Nucleus accumbens (tissue), 56 donors: Measurements from ENCODE around the gene ZNF385A.
A peak's percentile ranks its signal among the peaks of the same experiment; 100 is the strongest.

Experiments
- DNase-seq, 56 donors: peaks; one replicate each; lab custom pipeline; 2025; lab: John Stamatoyannopoulos, UW

The ZNF385A gene

DNA sequence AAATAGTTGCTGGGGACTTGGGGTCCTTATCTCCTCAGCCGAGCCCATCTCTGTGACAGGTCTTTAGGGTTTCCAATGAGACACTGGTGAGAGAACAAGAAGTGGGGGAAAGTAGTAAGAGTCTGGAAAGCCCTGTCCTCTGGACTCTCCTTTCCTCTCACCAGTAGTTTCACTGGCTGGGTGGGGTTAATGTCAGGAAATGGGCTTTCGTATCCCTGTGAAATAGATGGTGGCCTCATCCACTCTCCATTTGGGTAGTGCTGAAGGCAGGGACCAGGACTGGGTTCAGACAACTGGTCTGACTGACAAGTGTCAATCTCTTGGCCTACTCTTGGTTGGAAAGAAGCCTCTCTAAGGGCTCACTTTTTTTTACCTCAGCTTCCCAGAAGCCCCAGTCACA, 7.5 kb downstream of the ZNF385A start:
- no peak for DNase-seq

DNA sequence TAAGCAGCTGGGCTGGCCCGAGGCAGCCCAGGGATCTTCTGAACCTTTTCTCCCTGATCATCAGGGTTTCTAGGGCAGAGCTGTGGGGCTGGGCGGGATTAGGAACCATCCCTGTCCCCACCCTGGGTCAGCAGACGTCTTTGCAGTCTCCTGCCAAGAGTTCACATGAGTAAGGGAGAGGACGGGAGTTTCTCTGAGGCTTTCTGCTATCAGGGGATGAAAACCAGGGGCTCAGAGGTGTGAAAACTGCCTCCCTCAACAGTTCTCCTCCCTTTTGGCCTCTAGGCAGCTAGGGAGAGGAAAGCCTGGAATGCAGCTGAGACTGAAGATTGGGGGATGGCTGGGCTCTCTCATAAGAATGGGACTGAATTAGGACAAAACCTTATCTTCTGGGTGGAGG, 7.9 kb downstream of the ZNF385A start:
- DNase-seq = no peak

DNA sequence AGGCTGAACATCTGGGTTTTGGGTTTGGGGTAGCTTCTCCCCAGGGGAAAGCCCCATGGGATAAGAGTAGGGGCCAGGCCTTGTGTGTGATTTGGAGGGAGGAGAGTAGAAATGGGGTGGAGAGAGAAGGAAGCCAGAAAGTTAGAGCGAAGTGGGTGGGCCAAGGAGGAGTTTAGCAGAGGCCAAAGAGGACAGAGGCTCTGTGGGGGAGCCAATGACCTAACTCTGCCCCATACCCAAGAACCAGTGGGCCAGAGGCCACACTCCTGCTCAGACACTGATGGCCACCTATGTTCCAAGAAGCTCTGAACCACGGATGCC, 9.3 kb downstream of the ZNF385A start:
- DNase-seq = no peak

DNA sequence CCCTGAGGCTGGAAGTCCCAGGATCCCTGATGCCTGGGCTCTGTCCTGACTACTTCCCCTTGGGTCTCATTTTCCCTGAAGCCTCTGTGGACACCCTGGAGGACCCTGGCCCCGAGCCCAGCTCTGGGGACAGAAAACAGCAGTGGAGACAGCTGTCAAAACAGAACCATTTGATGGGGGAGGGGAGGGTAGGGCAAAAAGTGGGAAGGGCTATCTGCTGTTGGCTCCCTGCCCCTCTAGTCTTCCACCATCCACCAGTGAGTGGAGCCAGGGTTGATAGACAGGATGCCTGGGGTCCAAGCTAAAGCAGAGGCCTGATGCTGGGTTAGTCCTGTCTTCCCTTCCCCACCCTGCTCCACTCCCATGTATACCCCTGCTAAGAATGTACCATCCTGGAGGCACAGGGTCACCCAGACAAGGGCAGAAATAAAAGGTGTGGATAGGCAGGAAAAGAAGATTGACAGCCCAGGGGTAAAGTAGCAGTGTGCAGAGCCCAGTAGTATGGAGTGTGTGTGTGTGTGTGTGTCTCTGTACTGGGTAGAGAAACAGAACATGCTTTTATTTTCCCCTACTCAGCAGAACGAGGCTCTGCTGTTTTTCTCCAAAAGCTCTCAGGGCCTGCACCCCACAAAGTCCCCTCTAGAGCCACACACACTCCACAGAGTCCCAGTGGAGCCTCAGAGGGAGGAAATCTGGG, 9.8 kb downstream of the ZNF385A start:
- DNase-seq = no peak

DNA sequence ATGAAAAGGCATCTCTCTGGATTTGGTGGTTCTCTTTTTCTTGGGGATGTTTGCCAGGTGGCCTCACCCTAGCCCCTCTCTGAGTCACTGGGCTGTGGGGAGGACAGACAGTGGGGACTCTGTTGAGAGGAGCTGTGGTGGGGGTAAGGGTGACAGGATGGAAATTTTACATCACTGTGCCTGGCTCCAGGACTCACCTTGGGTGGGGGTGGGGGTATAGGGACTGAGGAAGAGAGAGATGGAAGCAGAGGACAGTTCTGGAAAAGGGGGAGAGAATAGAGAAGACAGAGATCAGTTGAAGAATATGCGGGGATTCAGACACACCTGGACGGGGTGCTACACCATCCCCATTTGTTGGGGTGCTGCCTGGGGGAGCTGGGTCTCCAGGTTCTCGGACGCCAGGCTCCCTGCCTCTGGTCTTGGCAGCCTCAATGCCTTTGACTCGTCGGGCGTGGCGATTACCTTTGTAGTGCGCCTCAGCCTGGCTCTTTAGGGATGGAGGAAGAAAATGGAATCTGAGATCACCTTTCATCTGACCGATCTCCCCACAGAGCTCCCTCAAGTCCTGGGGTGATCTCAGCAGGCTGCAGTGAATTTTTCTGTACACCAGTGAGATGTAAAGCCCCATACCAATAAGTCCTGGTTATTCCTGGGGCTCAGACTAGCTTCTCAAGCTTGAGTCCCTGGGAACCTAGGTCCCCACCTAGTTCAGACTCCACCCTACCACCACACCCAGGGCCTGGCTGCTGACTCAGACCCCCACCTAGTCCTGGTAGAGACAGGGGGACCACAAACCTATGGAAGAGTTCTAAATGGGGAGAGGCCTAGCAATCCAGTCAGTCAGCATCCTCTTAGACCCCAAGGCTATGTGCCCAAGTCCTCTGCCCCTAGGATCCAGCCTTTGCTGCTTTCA, 10.6 kb downstream of the ZNF385A start:
- DNase-seq = no peak

DNA sequence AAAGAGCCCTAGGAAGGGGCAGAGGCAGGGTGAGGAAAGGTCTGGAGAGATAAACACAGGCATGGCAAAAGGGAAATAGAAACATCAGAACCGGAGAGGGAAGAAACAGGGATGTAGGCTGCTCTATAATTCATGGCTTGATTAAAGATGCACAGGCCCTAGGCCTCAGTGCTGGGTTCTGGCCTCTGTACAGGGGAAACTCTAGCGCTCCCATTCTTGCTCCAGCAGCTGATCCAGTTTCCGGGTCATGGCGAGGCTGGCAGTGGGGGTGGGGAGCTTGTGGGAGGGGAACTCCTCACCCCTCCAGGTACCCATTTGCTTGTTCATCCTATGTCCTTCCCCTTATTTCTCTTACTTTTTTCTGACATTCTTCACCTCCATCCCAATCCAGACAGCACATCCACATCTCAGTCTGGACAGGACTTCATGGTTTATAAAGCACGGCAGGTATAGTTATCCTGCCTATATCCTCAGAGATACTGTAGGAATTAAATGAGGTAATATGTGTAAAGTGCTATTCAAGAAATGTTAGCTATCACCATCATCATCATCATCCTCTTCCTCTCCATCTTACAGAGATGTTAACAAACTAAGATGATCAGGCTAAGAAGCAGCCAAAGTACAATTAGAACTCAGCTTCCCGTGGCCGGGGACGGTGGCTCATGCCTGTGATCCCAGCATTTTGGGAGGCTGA, 12.3 kb downstream of the ZNF385A start:
- DNase-seq = no peak

DNA sequence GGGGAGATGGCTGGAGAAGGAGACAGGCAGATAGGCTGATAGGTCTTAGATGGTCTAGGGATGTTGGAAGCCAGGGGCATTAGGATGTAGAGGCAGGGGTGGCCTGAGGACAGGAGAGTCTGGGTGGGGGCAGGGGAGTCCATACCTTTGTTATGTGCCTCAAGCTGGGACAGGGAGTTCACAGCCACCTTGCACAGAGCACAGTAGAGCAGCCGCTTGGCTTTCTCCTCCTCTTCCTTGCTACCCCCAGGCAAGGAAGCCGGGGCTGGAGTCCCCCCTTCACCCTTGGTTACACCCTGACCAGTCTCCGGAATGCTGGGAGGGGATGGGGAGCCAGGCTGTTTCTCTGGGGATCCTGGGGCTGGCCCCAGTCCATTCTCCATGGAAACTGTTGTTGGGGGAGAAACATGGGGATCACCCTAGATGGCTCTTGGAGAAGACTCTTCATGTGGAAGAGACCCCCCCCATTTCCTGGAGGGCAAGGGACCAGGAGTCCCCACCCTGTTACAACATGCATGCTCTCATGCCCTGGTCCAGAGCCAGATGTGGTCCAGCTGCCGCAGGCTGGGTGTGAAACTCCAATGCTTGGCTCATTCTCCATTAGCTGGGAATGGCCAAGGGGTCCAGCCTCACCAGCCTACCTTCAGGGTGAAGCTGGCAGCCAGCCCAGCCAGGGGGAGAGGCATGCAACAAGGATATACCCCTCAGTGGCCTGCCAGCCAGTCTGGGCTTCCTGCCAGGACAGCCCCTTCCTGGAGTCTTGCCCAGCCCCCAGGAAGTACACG, 13.0 kb downstream of the ZNF385A start:
- DNase-seq = peak in 9 of 56 donors; percentile 13 to 60 (median 30)

DNA sequence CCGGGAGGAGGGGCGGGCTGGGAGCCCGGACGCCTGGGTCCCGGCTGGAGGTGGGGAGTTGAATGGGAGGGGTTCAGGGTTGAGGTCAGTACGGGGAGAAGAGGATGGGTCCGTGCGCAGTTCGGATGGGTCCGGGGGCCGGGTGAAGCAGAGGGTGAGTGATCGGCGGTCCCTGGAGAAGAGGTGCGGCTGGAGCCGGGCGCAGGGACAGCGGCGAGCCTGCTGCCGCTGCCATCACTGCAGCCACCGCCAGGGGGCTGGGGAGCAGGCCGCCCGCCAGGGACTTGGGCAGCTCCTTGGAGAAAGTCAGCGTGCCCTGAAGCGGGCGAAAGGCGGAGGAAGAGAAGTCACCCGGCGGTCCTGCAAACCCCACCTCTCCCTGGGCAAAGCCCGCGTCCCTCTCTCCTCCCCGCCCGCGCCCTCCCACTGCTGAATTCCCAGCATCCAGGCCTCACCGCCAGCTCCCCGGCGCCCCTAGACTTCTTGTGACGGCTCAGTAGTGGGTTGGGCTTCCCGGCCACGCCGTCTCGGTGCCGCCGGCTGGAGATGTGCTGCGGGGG, 14.3 kb downstream of the ZNF385A start:
- peak in 47 of 56 donors; percentile 18 to 82 (median 57) for DNase-seq

DNA sequence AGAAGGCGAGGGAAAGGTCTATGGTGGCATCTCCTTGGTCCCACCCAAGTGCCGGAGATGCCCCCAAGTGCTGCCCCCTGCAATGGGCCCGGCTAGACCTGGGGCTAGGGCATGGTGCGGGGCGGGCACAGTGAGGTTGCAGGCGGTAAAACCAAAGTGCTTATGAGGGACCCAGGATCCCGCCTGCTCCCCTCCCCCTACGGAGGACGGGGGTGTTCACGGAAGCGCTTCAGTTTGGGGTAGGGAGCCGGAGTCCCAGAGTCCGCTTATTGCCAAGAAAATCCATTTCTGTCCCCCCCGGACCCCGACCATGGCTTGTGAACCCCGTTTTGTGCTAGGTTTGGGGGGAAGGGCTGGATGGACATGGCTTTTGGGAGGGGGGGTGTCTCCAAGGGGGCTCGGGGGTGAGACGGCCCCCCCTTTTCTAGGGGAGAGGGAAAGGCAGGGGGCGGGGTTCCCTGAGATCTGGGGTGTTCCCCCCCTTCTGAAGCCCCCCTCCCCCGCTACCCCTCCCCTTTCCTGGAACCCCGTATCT, 14.9 kb downstream of the ZNF385A start:
- DNase-seq = no peak

DNA sequence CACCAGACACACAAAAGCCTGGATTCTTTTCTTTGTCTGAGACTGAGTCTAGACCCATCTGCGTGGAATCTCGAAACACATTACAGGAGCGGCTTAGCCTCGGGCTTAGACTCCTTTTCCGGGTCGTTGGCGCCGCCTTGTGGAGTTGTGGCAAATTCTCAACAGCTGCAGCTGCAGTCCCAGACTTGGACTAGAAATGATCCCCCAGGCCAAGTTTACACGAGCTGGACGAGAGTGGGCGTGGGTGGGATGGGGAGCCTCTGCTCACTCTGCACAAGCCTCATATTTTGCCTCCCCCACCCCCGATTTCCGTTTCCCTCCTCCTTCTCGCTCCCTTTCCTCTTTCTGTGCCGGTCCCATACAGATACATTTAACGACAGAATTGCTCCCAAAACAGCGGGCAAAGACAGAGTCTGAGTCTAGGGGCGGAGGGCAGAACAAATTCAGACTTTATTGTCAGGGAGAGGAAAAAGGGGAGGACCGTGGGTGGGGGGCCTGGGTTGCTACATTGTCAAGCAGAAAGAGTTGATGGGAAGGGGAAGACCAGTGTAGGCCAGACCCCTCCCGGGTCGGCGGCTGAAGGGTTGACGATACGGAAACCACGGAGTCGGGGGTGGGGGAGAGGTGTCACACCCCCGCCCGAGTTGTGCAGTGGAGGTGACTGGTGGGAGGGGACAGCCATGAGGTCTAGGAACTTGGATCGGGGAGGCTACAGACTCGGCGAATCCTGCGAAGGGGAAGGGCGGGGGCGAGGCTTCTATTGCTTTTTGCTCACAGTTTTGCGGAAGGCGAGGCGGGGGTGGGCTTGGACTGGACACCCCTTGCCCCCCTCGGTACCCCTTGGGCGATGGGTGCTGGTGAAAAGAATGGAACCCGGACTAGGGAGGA, 15.6 kb downstream of the ZNF385A start:
- peak in 52 of 56 donors; percentile 32 to 93 (median 72) for DNase-seq

DNA sequence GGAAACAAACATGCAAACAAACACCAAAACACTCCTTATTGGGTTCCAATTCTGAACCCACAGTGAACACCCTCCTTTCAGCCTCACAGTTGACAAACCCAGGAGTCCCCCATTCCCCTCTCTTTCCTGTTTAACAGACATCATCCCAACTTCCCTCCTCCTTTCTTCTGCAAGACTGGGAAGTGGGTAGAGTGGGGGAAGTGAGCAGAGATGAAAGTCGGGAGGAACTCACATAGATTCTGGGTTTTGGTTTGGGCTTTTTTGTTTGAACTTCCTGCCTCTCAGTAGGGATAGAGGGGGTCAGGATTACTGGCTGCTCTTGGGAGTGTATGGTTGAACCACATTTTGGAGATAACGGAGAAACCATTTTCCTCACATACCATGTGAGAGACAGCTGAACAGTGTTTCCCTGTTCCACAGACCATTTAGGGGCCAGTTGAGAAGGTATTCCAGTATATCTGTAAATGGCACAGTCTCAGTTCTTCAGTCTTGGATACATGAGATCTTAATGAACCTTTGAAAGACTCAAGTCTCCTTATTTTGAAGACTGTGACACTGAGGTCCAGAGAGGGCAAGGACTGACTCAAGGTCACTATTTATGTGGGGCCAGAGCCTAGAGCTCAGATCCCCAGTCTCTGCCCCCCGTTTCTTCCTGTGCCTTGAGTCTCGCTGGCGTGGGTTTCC, 16.4 kb downstream of the ZNF385A start:
- no peak for DNase-seq

DNA sequence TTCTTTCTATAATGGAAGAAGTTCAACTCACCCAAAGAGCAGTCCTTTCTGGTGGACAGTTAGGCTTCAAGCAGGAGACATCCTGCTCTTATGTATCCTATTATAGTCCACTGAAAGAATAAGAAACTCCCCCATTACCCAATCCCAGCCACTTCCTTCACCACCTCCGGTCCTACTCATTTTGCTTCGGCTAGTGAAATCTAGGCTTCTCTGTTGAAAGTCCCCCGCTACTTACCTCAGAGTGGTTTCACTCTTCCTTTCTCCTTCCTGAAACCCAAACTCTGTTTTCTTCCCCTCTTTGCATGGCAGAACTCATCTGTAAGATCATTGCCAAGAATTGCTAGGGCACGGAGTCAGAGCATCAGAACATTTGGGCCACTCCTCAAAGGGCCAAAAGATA, 20.1 kb downstream of the ZNF385A start, which contains the start of gene GPR84:
TSS of gene GPR84 (minus strand) at position 74 of the 400 bp plus-strand sequence. CDS start 635 bp downstream, outside the sequence.
- DNase-seq = peak in 1 of 56 donors; percentile 21

DNA sequence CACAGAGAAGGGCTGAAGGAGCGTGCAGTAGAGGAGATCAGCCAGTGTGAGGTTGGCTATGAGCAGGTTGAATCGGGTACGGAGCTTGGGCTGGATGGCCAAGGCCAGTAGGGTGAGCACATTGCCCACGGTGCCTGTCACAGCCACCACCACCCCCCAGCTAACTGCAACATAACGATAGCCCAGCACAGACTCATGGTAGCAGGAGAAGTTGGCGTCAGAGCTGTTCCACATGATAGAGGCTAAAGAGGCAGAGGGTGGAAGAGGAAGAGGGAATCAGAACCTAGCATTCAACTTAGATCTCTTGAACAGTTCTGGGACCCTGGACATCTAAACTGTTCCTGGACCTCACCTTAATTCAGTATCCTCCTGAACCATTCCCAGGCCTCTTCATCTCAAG, 20.9 kb downstream of the ZNF385A start:
- no peak for DNase-seq

DNA sequence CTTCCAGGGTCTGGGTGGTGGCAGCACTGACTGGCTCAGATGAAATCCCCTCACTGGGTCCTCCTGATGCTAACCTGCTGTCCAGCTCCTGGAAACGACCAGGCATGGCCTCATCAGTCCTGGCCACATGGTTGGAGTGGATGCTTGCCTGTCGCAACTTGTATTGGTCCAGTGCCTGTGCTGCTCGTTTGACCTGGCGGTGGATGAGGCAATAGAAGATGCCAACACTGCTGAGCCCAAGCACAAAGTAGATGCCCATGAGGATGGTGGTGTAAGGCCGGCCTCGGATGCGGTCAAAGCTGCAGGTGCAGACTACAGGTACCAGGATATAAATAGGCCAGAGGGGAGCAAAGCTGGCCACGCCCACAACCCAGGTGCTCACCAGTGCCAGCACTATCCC, 21.5 kb downstream of the ZNF385A start:
- DNase-seq = no peak

DNA sequence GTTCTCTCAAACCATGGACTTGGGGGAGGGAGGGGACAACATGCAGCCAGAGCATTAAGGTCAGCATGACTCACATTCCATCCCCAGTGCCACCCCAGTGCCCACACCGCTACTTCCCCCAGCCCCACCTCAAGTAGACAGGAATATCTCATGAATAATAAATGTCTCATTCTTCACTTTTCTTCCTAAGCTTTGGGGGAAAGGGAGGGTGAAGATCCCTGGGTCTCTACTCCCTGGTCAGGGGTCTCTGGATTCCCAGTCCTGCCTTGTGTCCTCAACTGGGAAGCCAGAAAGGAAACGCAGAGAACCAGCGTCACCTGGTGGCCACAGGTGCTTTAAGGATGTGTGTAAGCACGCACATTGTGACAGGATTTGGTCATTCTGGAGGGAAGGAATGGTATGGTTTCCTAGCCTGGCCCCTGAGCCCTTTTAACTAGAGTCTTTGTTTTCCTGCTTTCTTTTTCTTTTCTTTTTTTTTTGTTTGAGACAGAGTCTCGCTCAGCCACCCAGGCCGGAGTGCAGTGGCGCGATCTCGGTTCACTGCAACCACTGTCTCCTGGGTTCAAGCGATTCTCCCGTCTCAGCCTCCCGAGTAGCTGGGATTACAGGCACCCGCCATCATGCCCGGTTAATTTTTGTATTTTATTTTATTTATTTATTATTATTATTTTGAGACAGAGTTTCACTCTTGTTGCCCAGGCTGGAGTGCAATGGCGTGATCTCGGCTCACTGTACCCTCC, 23.6 kb downstream of the ZNF385A start:
- peak in 48 of 56 donors; percentile 14 to 89 (median 52) for DNase-seq

DNA sequence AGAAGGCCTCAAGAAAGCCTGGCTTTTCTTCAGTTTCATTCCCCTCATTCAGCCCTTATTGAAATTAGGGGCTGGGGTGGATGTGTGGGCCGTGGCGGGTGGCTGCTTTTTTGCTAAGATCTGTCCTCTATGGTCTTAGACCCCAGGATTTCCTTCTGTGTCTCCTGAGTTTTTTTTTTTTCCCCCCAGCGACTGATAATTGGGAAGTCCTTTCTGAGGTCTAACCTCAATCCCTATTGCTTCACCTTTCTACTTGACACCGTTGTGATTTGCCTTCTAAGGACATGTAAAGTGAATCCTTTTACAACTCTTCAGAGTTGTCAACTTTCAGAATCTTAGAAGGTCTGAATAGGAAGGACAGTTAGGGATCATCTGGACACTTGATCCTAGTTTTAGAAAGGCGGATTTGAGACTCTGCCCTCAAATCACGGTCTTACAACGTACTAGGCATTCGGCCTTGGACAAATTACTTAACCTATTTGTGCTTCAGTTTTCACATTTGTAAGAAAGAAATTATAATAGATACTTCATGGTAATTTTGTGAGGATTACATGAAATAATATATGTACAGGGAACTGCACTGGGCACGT, 24.7 kb downstream of the ZNF385A start:
- DNase-seq = no peak
